ENCODE data around the gene CYTH1. TPM values are rescaled to one million over a fixed set of nuclear protein-coding genes. Genes with fewer than 3 reads are reported as not detected.

Gene CYTH1
- total RNA-seq, 2 experiments from 2014 or later = 288 to 309 TPM

DNA sequence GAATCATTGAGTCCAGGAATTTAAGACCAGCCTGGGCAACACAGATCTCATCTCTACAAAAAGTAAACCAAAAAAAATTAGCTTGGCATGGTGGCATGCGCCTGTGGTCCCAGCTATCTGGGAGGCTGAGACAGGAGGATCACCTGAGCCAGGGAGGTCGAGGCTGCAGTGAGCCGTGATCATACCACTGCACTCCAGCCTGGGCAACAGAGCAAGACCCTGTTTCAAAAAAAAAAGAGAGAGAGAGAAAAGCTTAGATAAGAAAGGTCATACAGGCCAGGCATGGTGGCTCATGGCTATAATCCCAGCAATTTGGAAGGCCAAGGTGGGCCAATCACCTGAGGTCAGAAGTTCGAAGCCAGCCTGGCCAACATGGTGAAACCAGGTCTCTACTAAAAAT is 141.4 kb downstream of the CYTH1 start:
- Mint-ChIP-seq H3K4me1 (peaks cover 12% of the 10 kb centered on the region), H3K27ac (no peak overlapping the region), H3K36me3 (ENCODE audit: low read depth) (peaks cover under 1% of the 10 kb centered on the region), H3K27me3 (peaks cover 4% of the 10 kb centered on the region), H3K9me3 (no peaks in the 10 kb centered on the region), H3K4me3 (no peak overlapping the region)
- CTCF ChIA-PET = interaction anchor here (0.9 kb wide), 1 partner anchor 57 kb away, joined by 3 read pairs; no protein-coding TSS in a partner anchor
- DNase-seq = no peak
- POLR2A ChIA-PET = no interaction called here

DNA sequence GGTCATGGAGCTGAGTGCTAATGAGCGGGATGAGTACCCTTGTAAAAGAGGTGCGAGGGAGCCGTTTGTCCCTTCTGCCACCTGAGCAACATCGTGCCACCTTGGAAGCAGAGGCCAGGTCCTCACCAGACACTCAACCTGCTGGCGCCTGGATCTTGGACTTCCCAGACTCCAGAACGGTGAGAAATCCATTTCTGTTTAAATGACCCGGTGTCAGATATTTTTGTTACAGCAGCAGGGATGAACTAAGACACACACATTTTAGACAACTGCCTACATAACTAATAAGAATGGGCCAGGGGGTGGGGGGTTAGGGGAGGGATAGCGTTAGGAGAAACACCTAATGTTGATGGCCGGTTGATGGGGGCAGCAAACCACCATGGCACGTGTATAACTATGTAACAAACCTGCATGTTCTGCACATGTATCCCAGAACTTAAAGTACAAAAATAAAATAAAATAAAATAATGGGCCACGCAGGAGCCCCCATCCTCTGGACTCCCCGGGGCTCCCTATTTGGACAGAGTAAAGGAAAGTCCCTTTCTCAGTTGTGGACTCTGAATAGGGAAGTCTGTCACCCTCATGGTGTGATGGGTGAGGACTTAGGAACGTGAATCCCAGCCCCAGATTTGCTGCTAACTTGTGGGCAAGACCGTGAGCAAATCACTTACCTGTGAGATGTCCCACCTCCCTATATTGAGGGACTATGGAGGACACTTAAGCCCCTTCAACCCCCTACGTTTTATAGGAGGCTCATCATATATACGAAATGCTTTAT is 144.2 kb downstream of the CYTH1 start:
- Mint-ChIP-seq H3K4me1 (peaks cover 7% of the 10 kb centered on the region), H3K27me3 (peaks cover 4% of the 10 kb centered on the region), H3K4me3 (no peak overlapping the region), H3K27ac (no peak overlapping the region), H3K9me3 (no peaks in the 10 kb centered on the region), H3K36me3 (ENCODE audit: low read depth) (no peaks in the 10 kb centered on the region)
- POLR2A ChIA-PET = no interaction called here
- CTCF ChIA-PET = no interaction called here
- DNase-seq = no peak

DNA sequence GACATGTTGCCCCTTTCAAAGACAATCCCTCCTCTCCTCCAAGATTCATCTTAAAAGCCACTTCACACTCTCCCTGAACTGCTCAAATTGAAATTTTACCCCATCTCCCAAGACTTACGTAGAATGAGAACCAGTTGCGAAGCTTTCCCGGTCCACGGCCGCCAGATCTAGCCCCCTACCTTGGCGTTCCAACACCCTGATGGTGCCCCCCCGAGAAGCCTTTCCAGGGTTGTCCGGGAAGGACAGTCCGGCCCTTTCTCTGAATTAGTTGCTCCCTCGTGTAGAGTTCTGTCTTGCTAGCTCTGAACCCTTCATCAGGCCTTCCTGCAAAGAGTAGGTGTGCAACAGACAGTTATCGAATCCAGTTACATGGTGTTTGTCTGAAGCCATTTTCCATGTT is 144.9 kb downstream of the CYTH1 start:
- H3K9me3 Mint-ChIP-seq = no peaks in the 10 kb centered on the region

DNA sequence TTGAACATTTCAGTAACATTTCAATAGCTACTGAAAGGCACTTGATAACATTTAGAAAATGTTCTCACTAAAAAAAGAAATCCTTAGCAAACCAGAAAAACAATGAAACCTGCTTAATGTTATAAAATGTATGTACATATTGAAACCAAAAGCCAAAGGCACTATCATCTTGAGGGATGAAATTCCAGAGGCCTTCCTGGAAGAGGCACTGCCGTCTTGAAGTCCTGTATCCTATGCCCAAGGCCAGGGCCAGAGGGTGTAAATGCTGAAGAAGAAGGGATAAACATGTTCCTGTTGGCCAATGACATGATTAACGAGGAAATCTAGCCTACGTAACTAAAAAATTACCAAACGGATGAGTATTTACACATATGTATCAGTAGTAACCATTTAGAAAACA is 147.9 kb downstream of the CYTH1 start:
- ChIA-PET POLR2A (no interaction called here), CTCF (interaction anchor here (0.7 to 1.4 kb wide), 2 partner anchors 10 to 137 kb away, joined by 3 read pairs; no protein-coding TSS in a partner anchor)
- no peaks in the 10 kb centered on the region for H3K36me3 Mint-ChIP-seq (ENCODE audit: low read depth)
- no peak for DNase-seq
- H3K4me3 Mint-ChIP-seq = no peak overlapping the region
- no peak overlapping the region for H3K27ac Mint-ChIP-seq
- no peaks in the 10 kb centered on the region for H3K9me3 Mint-ChIP-seq
- H3K27me3 Mint-ChIP-seq = peaks cover 4% of the 10 kb centered on the region
- peaks cover 24% of the 10 kb centered on the region for H3K4me1 Mint-ChIP-seq

More for the DNA sequence above, 144.9 kb downstream of the CYTH1 start:
- Mint-ChIP-seq H3K4me1 (peaks cover 7% of the 10 kb centered on the region), H3K27me3 (peaks cover 4% of the 10 kb centered on the region), H3K4me3 (no peak overlapping the region), H3K27ac (no peak overlapping the region), H3K36me3 (ENCODE audit: low read depth) (no peaks in the 10 kb centered on the region)
- ChIA-PET CTCF (no interaction called here), POLR2A (no interaction called here)
- no peak for DNase-seq

DNA sequence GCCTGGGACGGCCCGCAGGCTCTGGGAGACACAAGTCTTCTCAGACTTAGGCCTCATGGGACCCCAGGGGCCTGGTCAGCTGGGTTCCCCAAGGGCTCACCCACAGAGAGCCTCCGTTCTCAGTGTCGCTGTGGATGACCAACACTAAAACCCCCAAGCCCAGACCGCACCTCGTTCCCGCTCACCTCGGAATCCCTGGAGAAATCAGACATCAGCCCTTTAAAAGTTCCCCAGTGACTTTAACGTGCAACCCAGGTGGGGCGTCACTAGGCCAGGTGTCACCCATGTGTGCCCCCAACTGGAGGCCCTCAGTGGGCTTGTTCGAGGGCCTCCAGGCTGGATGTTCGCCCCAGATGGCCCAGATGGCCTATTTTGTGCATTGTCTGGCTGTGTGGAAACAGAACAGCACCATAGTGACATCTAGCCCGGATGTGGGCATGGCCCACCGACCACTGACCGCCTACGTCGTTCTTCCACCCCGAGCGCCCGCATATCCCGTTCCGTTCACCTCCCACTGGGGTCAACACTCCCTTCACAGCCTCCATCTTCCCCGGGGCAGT is 152.6 kb downstream of the CYTH1 start:
- Mint-ChIP-seq H3K9me3 (no peaks in the 10 kb centered on the region), H3K27ac (no peak overlapping the region), H3K36me3 (ENCODE audit: low read depth) (no peaks in the 10 kb centered on the region), H3K4me1 (peaks cover 20% of the 10 kb centered on the region), H3K27me3 (no peaks in the 10 kb centered on the region), H3K4me3 (no peak overlapping the region)
- CTCF ChIA-PET = no interaction called here
- no peak for DNase-seq
- POLR2A ChIA-PET = no interaction called here

DNA sequence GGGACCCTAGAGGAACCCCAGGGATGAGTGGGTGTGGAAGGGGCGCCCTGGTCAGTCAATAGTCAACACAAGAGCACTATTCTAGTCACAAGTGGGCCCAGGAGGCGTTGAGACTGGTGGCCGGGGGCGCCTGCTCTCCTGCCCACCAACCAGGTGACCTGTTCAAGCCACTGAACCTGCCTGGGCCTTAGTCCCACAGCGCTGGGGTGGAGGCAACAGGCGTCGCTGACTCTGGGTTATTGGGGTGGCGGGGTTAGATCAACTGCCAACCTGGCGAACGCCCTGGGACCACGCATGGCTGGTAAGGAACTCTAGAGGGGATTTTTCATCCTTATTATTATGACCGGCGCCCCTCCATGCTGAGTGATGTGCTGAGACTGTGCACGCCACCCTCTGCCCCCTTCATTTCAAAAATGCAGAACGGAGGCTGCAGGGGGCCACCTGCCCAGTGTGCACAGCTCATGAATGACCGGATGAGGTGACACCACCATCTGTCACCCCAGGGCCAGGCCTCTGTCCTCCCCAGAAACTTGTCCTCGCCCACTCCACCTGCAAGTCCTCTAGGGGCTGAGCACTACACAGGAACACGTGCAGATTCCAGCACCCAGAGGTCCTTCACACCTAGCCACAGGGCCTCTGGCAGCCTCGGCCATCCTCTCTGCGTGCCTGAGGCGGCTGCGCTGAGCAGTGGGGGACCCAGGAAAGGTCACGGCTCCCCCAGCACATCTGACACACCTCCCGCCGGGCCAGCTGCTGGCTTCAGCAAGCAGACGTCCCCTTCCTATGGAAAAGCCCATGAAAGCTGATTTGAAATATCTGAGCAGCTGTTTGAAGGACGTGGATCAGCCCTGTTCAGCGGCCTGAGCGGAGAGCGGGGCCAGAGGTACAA is 153.3 kb downstream of the CYTH1 start:
- Mint-ChIP-seq H3K27me3 (no peaks in the 10 kb centered on the region), H3K9me3 (no peaks in the 10 kb centered on the region), H3K4me3 (no peak overlapping the region), H3K4me1 (peaks cover 20% of the 10 kb centered on the region), H3K36me3 (ENCODE audit: low read depth) (no peaks in the 10 kb centered on the region), H3K27ac (no peak overlapping the region)
- POLR2A ChIA-PET = no interaction called here
- no peak for DNase-seq
- CTCF ChIA-PET = no interaction called here

DNA sequence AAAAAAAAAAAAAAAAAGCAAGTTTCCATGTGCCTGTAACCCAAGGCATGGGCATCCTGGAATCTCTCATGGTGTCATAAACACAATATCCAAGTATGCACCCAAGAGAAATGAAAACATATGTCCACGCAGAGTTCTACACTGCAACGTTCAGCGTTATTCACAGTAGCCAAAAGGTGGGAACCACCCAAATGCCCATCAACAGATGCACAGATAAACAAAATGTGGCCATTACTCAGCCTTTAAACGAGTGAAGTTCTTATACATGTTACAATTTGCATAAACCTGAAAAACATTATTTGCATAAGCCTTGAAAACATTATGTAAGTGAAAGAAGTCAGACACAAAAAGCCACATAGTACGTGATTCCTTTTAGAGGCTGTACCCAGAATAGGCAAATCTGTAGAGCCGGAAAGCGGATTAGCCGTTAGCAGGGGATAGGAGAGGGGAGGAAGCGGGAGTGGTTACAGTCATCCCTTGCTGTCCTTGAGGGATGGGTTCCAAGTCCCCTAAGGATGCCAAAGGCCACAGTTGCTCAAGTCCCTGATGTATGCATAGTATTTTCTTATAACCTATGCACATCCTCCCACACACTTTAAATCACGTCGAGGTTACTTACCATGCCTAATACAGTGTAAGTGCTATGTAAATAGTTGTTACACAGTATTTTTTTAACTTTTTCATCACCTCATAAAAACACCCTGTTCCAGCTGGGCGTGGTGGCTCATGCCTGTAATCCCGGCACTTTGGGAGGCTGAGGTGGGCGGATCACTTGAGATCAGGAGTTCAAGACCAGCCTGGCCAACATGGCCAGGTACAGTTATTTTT is 157.5 kb downstream of the CYTH1 start:
- no peak overlapping the region for H3K27ac Mint-ChIP-seq
- H3K4me1 Mint-ChIP-seq = no peaks in the 10 kb centered on the region
- peaks cover 5% of the 10 kb centered on the region for H3K27me3 Mint-ChIP-seq
- H3K4me3 Mint-ChIP-seq = no peak overlapping the region
- H3K36me3 Mint-ChIP-seq (ENCODE audit: low read depth) = no peaks in the 10 kb centered on the region
- CTCF ChIA-PET = no interaction called here
- POLR2A ChIA-PET = no interaction called here
- no peaks in the 10 kb centered on the region for H3K9me3 Mint-ChIP-seq
- DNase-seq = no peak

Other genes starting within 250 kb of the CYTH1 start
- gene DNAH17, start 204.9 kb downstream of the CYTH1 start, total RNA-seq = under 1 TPM; 0.08 TPM
- gene USP36, start 58.5 kb upstream of the CYTH1 start, total RNA-seq = 10 to 100 TPM; 95.4 to 96.8 TPM
- gene CEP295NL, start 120.9 kb upstream of the CYTH1 start, total RNA-seq = not detected
- gene TIMP2, start 143.1 kb upstream of the CYTH1 start, total RNA-seq = 1 to 10 TPM; 3.3 TPM
- 100 to 1,000 TPM; 209 to 219 TPM for gene LGALS3BP, start 197.7 kb upstream of the CYTH1 start, total RNA-seq
- 10 to 100 TPM; 78.4 to 81.1 TPM for gene CANT1, start 227.5 kb upstream of the CYTH1 start, total RNA-seq
- gene C1QTNF1, start 241.9 kb upstream of the CYTH1 start, total RNA-seq = not detected